Suprapubic skin (tissue), 4 donors: Measurements from ENCODE around the gene CACNA2D2. TPM values are rescaled to one million over a fixed set of nuclear protein-coding genes. Genes with fewer than 3 reads are reported as not detected.

Experiments used
- DNase-seq, 2 donors: peaks; one replicate each; pipeline ENCODE4 v3.0.0-alpha.2; 2019; ENCODE audit warnings: low spot score in 2 of 2
- H3K27ac ChIP-seq: fragments of 200-600 bp; sonication (generic); one replicate; pipeline ENCODE4 v1.5.1; 2019
- H3K27me3 ChIP-seq: fragments of 200-600 bp; sonication (generic); one replicate; pipeline ENCODE4 v1.5.1; 2019
- H3K36me3 ChIP-seq: fragments of 200-600 bp; sonication (generic); one replicate; pipeline ENCODE4 v1.5.1; 2019
- H3K4me1 ChIP-seq: fragments of 200-600 bp; sonication (generic); one replicate; pipeline ENCODE4 v1.5.1; 2019
- H3K4me3 ChIP-seq: fragments of 200-600 bp; sonication (generic); one replicate; pipeline ENCODE4 v1.5.1; 2019; ENCODE audit warnings: mild to moderate bottlenecking
- H3K9me3 ChIP-seq: fragments of 200-600 bp; sonication (generic); one replicate; pipeline ENCODE4 v1.5.1; 2019
- EP300 ChIP-seq: sonication (generic); formaldehyde crosslinking; IDR thresholded peaks from one replicate; pipeline ENCODE4 v1.6.1; 2017; ENCODE audit warnings: antibody characterized with exemption
- POLR2A ChIP-seq, 2 donors: fragments of 450-650 bp; IDR thresholded peaks; one replicate each; pipeline ENCODE4 v1.6.1; 2017; ENCODE audit warnings: antibody characterized with exemption in 2 of 2, mild to moderate bottlenecking in 2 of 2, moderate library complexity in 2 of 2
- POLR2AphosphoS5 ChIP-seq, 3 donors: sonication (generic); formaldehyde crosslinking; IDR thresholded peaks; one replicate each; pipeline ENCODE4 v1.6.1; 2017; ENCODE audit warnings: antibody characterized with exemption in 3 of 3
- WGBS: methylation state at CpG from one replicate; pipeline ENCODE4 v1.1.5; 2018; 5-methylcytosine and 5-hydroxymethylcytosine counted together
- total RNA-seq, 4 donors: library from RNA; depleted of rRNA; stranded (reverse); fragments of >200 nt; gene quantifications; one replicate each; pipeline ENCODE4 v1.1.0, GENCODE V29; 2016
- TF ChIP-seq, protein P1 (sequence below), 2 donors: fragments of 200-600 bp in 1 of 2; fragments of 450-650 bp in 1 of 2; sonication (generic) in 1 of 2; IDR thresholded peaks; one replicate each; pipeline ENCODE4 v1.5.1; 2016 to 2019; ENCODE audit warnings: antibody characterized with exemption in 2 of 2, mild to moderate bottlenecking in 1 of 2, moderate library complexity in 1 of 2

CACNA2D2 gene
- total RNA-seq, 4 donors from 2014 or later, result 1.4 to 5.6 (median 1.7) TPM

DNA sequence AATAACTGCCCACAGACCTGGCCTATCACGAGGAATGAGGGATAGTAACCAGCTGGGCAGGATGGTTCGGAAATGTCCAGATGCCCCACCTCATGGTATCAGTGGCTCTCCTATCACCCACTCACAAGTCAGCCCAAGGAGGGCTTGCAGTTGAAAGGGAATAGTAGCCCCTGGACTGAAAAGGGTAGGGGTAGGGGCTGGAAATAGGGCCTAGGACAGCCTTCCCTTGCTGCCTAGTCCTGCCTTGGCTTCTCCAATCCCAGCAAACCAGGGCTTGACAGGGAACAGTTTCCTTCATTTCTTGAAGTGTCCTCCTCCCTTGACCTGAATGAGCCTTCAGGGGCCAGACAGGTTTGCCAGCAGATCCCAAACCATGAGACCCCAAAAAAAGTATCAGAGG, 1.2 kb upstream of the CACNA2D2 start:
- Histone ChIP-seq H3K36me3 (no peaks in the 10 kb centered on the region), H3K27ac (no peak overlapping the region), H3K4me3 (no peak overlapping the region), H3K27me3 (peaks cover 20% of the 10 kb centered on the region), H3K9me3 (no peaks in the 10 kb centered on the region), H3K4me1 (peaks cover 15% of the 10 kb centered on the region)
- 100% methylated on average over 2 of the region's 2 CpGs for WGBS
- TF ChIP-seq POLR2A (IDR thresholded peaks at IDR 0.05) (no peak), POLR2AphosphoS5 (IDR thresholded peaks at IDR 0.05) (no peak), EP300 (no peak)
- TF ChIP-seq, protein P1, sequence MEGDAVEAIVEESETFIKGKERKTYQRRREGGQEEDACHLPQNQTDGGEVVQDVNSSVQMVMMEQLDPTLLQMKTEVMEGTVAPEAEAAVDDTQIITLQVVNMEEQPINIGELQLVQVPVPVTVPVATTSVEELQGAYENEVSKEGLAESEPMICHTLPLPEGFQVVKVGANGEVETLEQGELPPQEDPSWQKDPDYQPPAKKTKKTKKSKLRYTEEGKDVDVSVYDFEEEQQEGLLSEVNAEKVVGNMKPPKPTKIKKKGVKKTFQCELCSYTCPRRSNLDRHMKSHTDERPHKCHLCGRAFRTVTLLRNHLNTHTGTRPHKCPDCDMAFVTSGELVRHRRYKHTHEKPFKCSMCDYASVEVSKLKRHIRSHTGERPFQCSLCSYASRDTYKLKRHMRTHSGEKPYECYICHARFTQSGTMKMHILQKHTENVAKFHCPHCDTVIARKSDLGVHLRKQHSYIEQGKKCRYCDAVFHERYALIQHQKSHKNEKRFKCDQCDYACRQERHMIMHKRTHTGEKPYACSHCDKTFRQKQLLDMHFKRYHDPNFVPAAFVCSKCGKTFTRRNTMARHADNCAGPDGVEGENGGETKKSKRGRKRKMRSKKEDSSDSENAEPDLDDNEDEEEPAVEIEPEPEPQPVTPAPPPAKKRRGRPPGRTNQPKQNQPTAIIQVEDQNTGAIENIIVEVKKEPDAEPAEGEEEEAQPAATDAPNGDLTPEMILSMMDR (IDR thresholded peaks at IDR 0.05), result no peak
- DNase-seq, result no peak

DNA sequence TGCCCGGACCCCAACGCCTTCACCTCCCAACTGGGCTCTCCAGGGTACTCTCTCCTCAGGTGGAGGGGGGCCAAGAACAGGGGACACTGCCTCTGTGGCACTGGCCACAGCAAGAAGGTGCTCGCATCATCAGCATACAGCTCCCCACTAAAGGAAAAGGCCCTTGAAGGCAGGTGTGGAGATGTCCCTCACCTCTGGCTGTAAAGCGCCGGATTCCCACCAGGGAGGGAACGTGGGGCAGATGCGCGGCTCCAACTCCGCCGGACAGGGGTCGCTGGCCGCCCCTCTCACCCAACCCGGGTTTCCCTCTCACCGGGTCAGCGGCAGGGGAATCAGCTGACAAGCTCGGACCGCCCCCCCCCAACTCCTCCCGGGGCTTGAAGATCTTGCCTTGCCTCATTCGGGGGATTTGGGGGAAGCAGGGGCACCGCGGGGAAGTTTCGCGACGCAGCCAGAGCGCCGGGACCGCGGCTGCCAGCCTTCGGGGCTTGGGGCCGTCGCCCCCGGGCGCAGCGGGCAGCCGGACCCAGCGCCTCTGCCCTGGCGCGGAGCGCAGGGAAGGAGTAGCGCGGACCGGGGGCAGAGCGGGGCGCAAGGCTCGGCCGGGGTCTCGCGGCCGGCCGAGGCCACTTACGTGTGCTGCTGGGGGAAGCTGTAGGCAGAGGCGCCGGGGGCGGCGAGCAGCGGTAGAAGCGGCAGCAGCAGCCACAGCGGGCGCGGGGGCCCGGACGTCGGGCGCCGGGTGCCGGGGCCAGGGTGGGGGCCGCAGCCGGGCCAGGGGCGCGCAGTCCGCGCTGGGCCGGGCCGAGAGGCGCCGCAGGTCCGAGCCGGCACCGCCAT, 630 bp downstream of the CACNA2D2 start:
- TF ChIP-seq POLR2AphosphoS5 (IDR thresholded peaks at IDR 0.05) (no peak), EP300 (no peak), POLR2A (IDR thresholded peaks at IDR 0.05) (no peak)
- TF ChIP-seq, protein P1 (IDR thresholded peaks at IDR 0.05), result no peak
- H3K27ac ChIP-seq, result no peak overlapping the region
- H3K4me3 ChIP-seq, result peak overlapping the region; percentile 63
- H3K27me3 ChIP-seq, result peaks cover 27% of the 10 kb centered on the region
- no peaks in the 10 kb centered on the region for H3K36me3 ChIP-seq
- peaks cover 15% of the 10 kb centered on the region for H3K4me1 ChIP-seq
- no peak for DNase-seq
- no peaks in the 10 kb centered on the region for H3K9me3 ChIP-seq
- WGBS, result 0% methylated on average over 3 of the region's 79 CpGs

DNA sequence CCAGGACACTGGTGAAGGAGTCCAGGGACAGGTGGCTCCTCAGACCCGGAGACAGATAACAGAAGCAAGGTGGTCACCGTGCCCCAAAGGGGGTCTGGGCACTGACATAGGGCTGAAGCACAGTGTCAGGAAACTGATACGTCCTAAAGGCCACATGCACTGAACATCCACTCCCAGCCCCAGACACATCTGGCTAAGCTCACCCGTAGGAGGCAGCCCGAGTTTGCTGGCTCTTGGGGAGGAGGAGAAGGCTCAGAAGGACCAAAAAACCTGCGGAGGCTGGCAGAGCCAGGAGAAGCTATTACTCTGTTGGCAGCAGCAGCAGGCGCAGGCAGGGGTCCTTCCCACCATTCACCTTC, 1.2 kb downstream of the CACNA2D2 start:
- no peak for DNase-seq
- Histone ChIP-seq H3K4me1 (peaks cover 15% of the 10 kb centered on the region), H3K9me3 (no peaks in the 10 kb centered on the region), H3K4me3 (peak overlapping the region; percentile 63), H3K36me3 (no peaks in the 10 kb centered on the region), H3K27ac (no peak overlapping the region), H3K27me3 (peaks cover 27% of the 10 kb centered on the region)
- WGBS, result 43% methylated on average over 5 of the region's 7 CpGs
- no peak for TF ChIP-seq EP300
- TF ChIP-seq POLR2A (IDR thresholded peaks at IDR 0.05), result no peak
- TF ChIP-seq, protein P1 (IDR thresholded peaks at IDR 0.05), result no peak
- no peak for TF ChIP-seq POLR2AphosphoS5 (IDR thresholded peaks at IDR 0.05)

DNA sequence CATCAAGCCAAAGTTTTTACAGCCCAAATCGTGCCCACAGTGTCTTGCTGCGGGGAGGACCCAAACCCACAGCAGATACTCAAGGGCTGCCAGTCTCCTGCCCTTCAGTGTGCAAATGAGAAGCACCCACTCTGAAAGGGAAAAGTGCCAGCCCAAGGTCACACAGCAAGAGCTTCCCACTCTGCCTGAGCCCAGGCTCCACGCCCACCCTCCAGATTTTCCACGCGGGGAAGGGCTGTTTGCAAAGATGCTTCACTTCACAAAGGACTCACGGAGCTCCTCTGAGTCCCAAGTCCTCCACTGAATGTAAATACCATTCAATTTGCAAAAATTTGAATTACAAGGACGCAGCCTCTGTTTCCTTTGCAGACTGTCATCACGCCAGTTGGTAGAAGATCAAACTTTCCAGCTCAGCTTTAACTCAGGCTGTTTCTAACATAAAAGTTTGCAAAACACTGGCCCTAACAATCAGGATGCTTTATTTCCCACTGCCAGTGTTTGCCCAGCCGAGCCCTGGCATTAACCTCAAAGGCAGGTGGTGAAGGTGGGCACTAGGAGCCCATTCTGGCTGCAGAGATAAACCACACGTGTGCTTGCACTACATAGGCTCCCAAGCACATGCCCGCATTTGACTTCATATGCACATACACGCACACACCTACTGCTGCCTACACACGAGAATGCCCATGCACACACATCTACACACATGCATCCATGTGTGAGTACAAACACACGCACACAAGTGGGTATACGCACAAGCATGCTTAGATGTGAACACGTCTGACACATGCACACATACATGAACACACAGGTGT, 7.6 kb downstream of the CACNA2D2 start:
- TF ChIP-seq, protein P1 (IDR thresholded peaks at IDR 0.05), result no peak
- no peak for TF ChIP-seq POLR2AphosphoS5 (IDR thresholded peaks at IDR 0.05)
- no peak for TF ChIP-seq POLR2A (IDR thresholded peaks at IDR 0.05)
- TF ChIP-seq EP300, result no peak
- H3K27ac ChIP-seq, result no peak overlapping the region
- H3K9me3 ChIP-seq, result no peaks in the 10 kb centered on the region
- WGBS, result 80% methylated on average over 16 of the region's 16 CpGs
- H3K4me3 ChIP-seq, result no peak overlapping the region
- DNase-seq, result no peak
- H3K4me1 ChIP-seq, result no peaks in the 10 kb centered on the region
- peaks cover 7% of the 10 kb centered on the region for H3K27me3 ChIP-seq
- no peaks in the 10 kb centered on the region for H3K36me3 ChIP-seq

DNA sequence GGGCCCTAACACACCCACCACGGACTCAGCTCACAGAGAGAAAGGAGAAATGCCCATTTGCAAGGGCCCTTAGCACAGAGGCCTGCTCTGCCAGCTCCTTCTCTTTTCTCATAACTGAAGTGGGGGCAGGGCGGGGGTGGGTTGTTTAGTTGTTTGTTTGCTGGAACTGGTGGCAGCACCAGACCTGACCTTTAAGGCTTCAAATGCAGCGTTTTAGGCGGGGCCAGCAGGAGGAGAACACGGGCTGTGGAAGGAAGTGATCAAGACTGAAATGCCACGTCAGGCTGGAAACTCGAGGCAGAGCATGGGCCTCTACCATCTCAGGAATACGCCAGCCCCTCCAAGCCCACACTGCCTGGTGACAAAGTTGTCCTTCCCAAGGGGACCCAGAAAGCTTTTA, 9.3 kb downstream of the CACNA2D2 start:
- no peaks in the 10 kb centered on the region for H3K36me3 ChIP-seq
- DNase-seq, result no peak
- peaks cover 2% of the 10 kb centered on the region for H3K27me3 ChIP-seq
- TF ChIP-seq, protein P1 (IDR thresholded peaks at IDR 0.05), result no peak
- TF ChIP-seq EP300, result no peak
- no peak for TF ChIP-seq POLR2AphosphoS5 (IDR thresholded peaks at IDR 0.05)
- no peak for TF ChIP-seq POLR2A (IDR thresholded peaks at IDR 0.05)
- H3K9me3 ChIP-seq, result no peaks in the 10 kb centered on the region
- 81% methylated on average over 8 of the region's 8 CpGs for WGBS
- H3K27ac ChIP-seq, result no peak overlapping the region
- H3K4me1 ChIP-seq, result no peaks in the 10 kb centered on the region
- no peak overlapping the region for H3K4me3 ChIP-seq
